GM21825 (cell line): ENCODE results near the gene CTIF.

ENCODE experiments used
- ATAC-seq: cut with Tn5 transposase; IDR thresholded peaks from one replicate; pipeline ENCODE4 v1.9.1; 2021; ENCODE audit warnings: mild to moderate bottlenecking, moderate library complexity; ENCODE audit not compliant: unreplicated experiment

The CTIF gene

GRCh38 chr18:48782381-48782861 lies 243.6 kb downstream of the CTIF start:
- ATAC-seq = no peak

- ATAC-seq = no peak
These were observed 245.0 kb downstream of the CTIF start for GRCh38 chr18:48783616-48784520.

GRCh38 chr18:48784656-48785055 lies 245.8 kb downstream of the CTIF start:
- ATAC-seq = peak; percentile 10

GRCh38 chr18:48785091-48785614 lies 246.3 kb downstream of the CTIF start:
- ATAC-seq = peak; percentile 81

GRCh38 chr18:48785736-48786454 lies 247.1 kb downstream of the CTIF start:
- no peak for ATAC-seq

- no peak for ATAC-seq
These were observed 247.8 kb downstream of the CTIF start for GRCh38 chr18:48786455-48787202.

DNA sequence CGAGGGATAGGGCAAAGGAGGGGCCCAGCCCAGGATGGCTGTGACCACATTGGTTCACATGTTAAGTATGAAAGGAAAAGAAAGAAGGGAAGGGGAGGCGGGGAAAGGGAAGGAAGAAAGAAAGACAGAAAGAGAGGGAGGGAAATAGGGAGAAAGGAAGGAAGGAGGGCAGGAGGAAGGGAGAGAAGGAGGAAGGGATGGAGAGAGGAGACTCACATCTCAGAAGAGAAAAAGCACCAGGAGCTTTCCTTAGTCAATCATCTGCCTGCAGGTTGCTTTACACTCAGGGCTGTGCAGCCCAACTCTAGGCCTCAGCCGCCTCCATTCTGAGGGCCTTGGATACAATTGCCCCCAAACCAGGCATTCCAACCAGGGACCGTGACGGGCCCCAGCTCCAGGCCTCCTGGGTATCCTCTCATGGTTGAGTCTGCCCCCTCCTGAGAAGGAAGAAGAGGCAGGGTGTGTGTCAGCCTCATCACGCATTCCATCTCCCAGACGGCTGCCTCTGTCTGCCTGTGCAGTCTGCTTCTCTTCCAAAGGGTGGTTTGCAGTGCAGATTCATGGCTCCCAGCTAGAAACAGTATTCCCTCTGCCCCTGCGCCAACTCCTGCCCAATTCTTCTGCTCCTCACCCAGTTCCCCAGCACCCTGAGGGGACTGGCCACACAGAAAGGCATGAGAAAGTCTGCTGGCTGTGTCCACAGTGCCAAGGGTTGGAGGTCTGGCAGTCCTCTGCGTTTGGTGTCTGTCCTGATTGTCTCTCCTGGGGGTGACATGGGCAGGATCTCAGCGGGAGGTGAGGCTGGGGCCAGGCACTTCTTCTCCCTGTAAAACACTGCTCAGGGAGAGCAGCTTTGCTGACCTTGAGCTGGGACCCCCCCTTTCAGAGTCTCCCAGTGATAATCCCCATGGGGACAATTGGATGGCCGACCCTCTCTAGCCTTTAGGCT lies 248.6 kb downstream of the CTIF start:
- ATAC-seq = no peak

- no peak for ATAC-seq
These were observed 249.5 kb downstream of the CTIF start for GRCh38 chr18:48788373-48788772.

GRCh38 chr18:48789259-48789812 lies 250.5 kb downstream of the CTIF start:
- no peak for ATAC-seq

DNA sequence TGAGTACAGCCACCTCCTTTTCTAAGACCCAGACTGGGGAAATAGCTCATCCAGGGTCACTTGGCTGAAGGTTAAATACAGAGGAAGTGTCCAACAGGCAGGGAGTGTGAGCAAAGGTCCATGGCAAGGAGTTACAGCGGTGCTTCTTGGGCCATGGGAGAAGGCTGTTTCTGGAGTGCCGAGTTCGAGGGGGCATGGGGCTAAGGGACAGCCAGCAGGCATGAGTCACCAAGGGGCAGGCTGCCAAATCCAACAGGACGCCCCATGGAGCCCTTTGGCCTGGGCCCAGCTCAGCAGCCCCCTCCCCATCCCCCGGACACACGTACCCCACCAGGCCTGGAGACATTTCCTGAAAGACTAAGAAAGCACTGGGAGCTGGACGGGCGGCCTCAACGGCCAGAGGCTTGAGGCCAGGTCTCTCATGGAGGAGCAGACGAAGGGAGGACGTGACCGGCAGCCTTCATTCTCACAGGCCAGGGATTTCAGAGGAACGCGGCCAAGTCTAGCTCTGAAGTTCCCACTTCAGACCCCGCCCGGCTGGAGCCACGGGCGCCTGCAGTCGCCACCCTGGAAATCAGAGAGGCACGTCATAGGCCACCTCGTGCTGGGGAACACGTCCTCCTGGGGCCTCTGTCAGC lies 251.5 kb downstream of the CTIF start:
- no peak for ATAC-seq

GRCh38 chr18:48790869-48791635 lies 252.2 kb downstream of the CTIF start:
- ATAC-seq = no peak

- ATAC-seq = no peak
These were observed 252.8 kb downstream of the CTIF start for GRCh38 chr18:48791636-48792105.

- ATAC-seq = no peak
These were observed 253.3 kb downstream of the CTIF start for GRCh38 chr18:48792141-48792540.

- no peak for ATAC-seq
These were observed 254.0 kb downstream of the CTIF start for GRCh38 chr18:48792611-48793380.

GRCh38 chr18:48794251-48794970 lies 255.6 kb downstream of the CTIF start:
- ATAC-seq = no peak

- ATAC-seq = no peak
These were observed 256.9 kb downstream of the CTIF start for GRCh38 chr18:48795696-48796095.
